GM12892 (cell line): ENCODE results near the gene KDM1A.
"Not testable (repeated sequence)": the region's sequence is repeated elsewhere in the genome, so short reads cannot be mapped to it uniquely, and the experiment has no call there.

Source experiments
- POLR2A ChIP-seq: IDR thresholded peaks from 2 replicates; pipeline ENCODE4 v1.6.1; 2011; ENCODE audit warnings: low read depth, low read length, control low read depth
- POLR2AphosphoS5 ChIP-seq: IDR thresholded peaks from 2 replicates; pipeline ENCODE4 v1.6.1; 2011; ENCODE audit warnings: low read depth, low read length, control low read depth

GRCh38 chr1:23000133-23000532 lies 19.1 kb upstream of the KDM1A start:
- not testable (repeated sequence) for TF ChIP-seq POLR2A, POLR2AphosphoS5
